Neural cell (in vitro differentiated cells): ENCODE data around the gene ABCA13. TPM values are rescaled to one million over a fixed set of nuclear protein-coding genes. Genes with fewer than 3 reads are reported as not detected.

Experiments used
- H2AFZ ChIP-seq: fragments of 200-600, 300-800 bp; sonication (generic), shearing (Covaris generic); 2 replicates; pipeline ENCODE4 v1.6.0; 2014; ENCODE audit warnings: low read depth, mild to moderate bottlenecking, antibody characterized with exemption, low read length, moderate library complexity
- H3F3A ChIP-seq: fragments of 200-600 bp; shearing (Covaris generic); 2 replicates; pipeline ENCODE4 v1.6.1; 2016; ENCODE audit warnings: mild to moderate bottlenecking, moderate library complexity, mixed read lengths, antibody characterized with exemption, low read length; ENCODE audit not compliant: insufficient read depth, poor library complexity, severe bottlenecking
- H3K27ac ChIP-seq: fragments of 200-600, 300-800 bp; sonication (generic), shearing (Covaris generic); 2 replicates; pipeline ENCODE4 v1.5.1; 2014; ENCODE audit warnings: mild to moderate bottlenecking, low read length, moderate library complexity
- H3K27me3 ChIP-seq: fragments of 300-800, 200-600 bp; sonication (generic), shearing (Covaris generic); 2 replicates; pipeline ENCODE4 v1.6.0; 2014; ENCODE audit warnings: mild to moderate bottlenecking, low read depth, low read length, moderate library complexity; ENCODE audit not compliant: insufficient read depth
- H3K36me3 ChIP-seq: fragments of 300-800, 200-600 bp; sonication (generic), shearing (Covaris generic); 2 replicates; pipeline ENCODE4 v1.5.1; 2014; ENCODE audit warnings: mild to moderate bottlenecking, antibody characterized with exemption, low read length, moderate library complexity; ENCODE audit not compliant: insufficient read depth
- H3K4me2 ChIP-seq: fragments of 300-800, 200-600 bp; sonication (generic), shearing (Covaris generic); 2 replicates; pipeline ENCODE4 v1.6.0; 2014; ENCODE audit warnings: mild to moderate bottlenecking, low read length
- H3K4me3 ChIP-seq: fragments of 300-800, 200-600 bp; sonication (generic), shearing (Covaris generic); 2 replicates; pipeline ENCODE4 v1.5.1; 2014; ENCODE audit warnings: mild to moderate bottlenecking, low read length, moderate library complexity
- H3K79me2 ChIP-seq: fragments of 200-600 bp; shearing (Covaris generic); replicated peaks from 2 replicates; pipeline ENCODE4 v1.6.0; 2014; ENCODE audit warnings: mild to moderate bottlenecking, low read length, moderate library complexity; ENCODE audit not compliant: insufficient read depth
- H3K9ac ChIP-seq: fragments of 300-800, 200-600 bp; sonication (generic), shearing (Covaris generic); 2 replicates; pipeline ENCODE4 v1.6.1; 2016; ENCODE audit warnings: mild to moderate bottlenecking, low read length, mixed read lengths
- H3K9me2 ChIP-seq: fragments of 200-600 bp; shearing (Covaris generic); 2 replicates; pipeline ENCODE4 v1.6.1; 2016; ENCODE audit warnings: mild to moderate bottlenecking, low read length, mixed read lengths; ENCODE audit not compliant: insufficient read depth
- H3K9me3 ChIP-seq: fragments of 200-600, 300-800 bp; sonication (generic), shearing (Covaris generic); 2 replicates; pipeline ENCODE4 v1.6.1; 2016; ENCODE audit warnings: mild to moderate bottlenecking, mixed run types, low read length, moderate library complexity, mixed read lengths
- H4K20me1 ChIP-seq: fragments of 200-600 bp; shearing (Covaris generic); 2 replicates; pipeline ENCODE4 v1.6.1; 2016; ENCODE audit warnings: mild to moderate bottlenecking, mixed run types; ENCODE audit not compliant: insufficient read depth
- CTCF ChIP-seq: fragments of 450-650 bp; IDR thresholded peaks from 2 replicates; pipeline ENCODE4 v1.5.1; 2014; ENCODE audit warnings: antibody characterized with exemption, mild to moderate bottlenecking, moderate library complexity; ENCODE audit not compliant: poor library complexity, severe bottlenecking
- EP300 ChIP-seq: fragments of 450-650 bp; conservative IDR thresholded peaks from 2 replicates; pipeline ENCODE4 v1.6.1; 2014; ENCODE audit warnings: antibody characterized with exemption, mild to moderate bottlenecking, moderate library complexity; ENCODE audit not compliant: poor library complexity, severe bottlenecking
- EZH2 ChIP-seq: fragments of 200-600, 300-800 bp; shearing (Covaris generic), sonication (generic); IDR thresholded peaks from 2 replicates; pipeline ENCODE4 v1.6.1; 2014; ENCODE audit warnings: antibody characterized with exemption, low read length, borderline replicate concordance, mild to moderate bottlenecking; ENCODE audit not compliant: insufficient read depth, poor library complexity, severe bottlenecking
- MXI1 ChIP-seq: fragments of 450-650 bp; conservative IDR thresholded peaks from 2 replicates; pipeline ENCODE4 v1.6.1; 2014; ENCODE audit warnings: antibody characterized with exemption, mild to moderate bottlenecking; ENCODE audit not compliant: poor library complexity, severe bottlenecking
- POLR2AphosphoS5 ChIP-seq: IDR thresholded peaks from 2 replicates; pipeline ENCODE4 v1.6.1; 2012
- RAD21 ChIP-seq: fragments of 450-650 bp; conservative IDR thresholded peaks from 2 replicates; pipeline ENCODE4 v1.6.1; 2014; ENCODE audit warnings: antibody characterized with exemption, mild to moderate bottlenecking, moderate library complexity
- SMC3 ChIP-seq: fragments of 450-650 bp; conservative IDR thresholded peaks from 2 replicates; pipeline ENCODE4 v1.6.1; 2014; ENCODE audit warnings: antibody characterized with exemption, mild to moderate bottlenecking, moderate library complexity; ENCODE audit not compliant: poor library complexity
- TAF1 ChIP-seq: IDR thresholded peaks from 2 replicates; pipeline ENCODE4 v1.6.1; 2012; ENCODE audit warnings: low read depth
- polyA plus RNA-seq: library from polyadenylated mRNA; depleted of rRNA; stranded (reverse); fragments of >200 nt; gene quantifications from 2 replicates; pipeline ENCODE4 v1.2.3, GENCODE V29; 2014
- TF ChIP-seq, protein P1 (sequence below): IDR thresholded peaks from 2 replicates; pipeline ENCODE4 v1.6.1; 2012; ENCODE audit warnings: borderline replicate concordance

ABCA13 gene
- polyA plus RNA-seq, 1 donor from 2014 or later = 0.20 TPM

- H3K27ac ChIP-seq = no peak overlapping the region
These were observed 129.0 kb downstream of the ABCA13 start for GRCh38 chr7:48300301-48300700.

DNA sequence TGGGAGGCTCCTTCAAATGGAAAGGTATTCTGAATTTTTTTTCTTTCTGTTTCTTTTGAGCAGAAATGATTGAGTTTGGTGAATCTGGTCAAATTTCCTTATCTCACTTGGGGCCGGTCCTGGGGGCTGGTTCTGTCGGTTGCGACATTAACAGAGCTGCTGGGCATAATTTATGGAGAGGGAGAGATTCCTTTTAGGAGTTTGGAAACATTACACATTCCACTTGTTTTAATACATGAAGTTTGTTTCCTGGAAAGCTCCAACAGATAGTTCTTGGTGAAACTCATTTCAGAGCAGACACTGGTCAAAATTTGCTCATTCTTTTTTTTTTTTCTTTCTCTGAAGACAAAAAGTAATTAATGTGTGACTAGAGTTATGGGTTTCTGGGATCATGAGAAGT, 129.9 kb downstream of the ABCA13 start:
- Histone ChIP-seq H3K27me3 (no peaks in the 10 kb centered on the region), H3K4me2 (no peak overlapping the region), H3K9me3 (no peaks in the 10 kb centered on the region), H3K9me2 (no peaks in the 10 kb centered on the region), H3K36me3 (no peaks in the 10 kb centered on the region), H3K27ac (no peak overlapping the region), H4K20me1 (no peaks in the 10 kb centered on the region), H3F3A (no peaks in the 10 kb centered on the region), H3K9ac (no peak overlapping the region), H3K79me2 (no peaks in the 10 kb centered on the region), H3K4me3 (no peak overlapping the region), H2AFZ (no peak overlapping the region)
- TF ChIP-seq EP300 (no peak), RAD21 (no peak), POLR2AphosphoS5 (no peak), CTCF (no peak), EZH2 (no peak), SMC3 (no peak), TAF1 (no peak)
- TF ChIP-seq, protein P1, sequence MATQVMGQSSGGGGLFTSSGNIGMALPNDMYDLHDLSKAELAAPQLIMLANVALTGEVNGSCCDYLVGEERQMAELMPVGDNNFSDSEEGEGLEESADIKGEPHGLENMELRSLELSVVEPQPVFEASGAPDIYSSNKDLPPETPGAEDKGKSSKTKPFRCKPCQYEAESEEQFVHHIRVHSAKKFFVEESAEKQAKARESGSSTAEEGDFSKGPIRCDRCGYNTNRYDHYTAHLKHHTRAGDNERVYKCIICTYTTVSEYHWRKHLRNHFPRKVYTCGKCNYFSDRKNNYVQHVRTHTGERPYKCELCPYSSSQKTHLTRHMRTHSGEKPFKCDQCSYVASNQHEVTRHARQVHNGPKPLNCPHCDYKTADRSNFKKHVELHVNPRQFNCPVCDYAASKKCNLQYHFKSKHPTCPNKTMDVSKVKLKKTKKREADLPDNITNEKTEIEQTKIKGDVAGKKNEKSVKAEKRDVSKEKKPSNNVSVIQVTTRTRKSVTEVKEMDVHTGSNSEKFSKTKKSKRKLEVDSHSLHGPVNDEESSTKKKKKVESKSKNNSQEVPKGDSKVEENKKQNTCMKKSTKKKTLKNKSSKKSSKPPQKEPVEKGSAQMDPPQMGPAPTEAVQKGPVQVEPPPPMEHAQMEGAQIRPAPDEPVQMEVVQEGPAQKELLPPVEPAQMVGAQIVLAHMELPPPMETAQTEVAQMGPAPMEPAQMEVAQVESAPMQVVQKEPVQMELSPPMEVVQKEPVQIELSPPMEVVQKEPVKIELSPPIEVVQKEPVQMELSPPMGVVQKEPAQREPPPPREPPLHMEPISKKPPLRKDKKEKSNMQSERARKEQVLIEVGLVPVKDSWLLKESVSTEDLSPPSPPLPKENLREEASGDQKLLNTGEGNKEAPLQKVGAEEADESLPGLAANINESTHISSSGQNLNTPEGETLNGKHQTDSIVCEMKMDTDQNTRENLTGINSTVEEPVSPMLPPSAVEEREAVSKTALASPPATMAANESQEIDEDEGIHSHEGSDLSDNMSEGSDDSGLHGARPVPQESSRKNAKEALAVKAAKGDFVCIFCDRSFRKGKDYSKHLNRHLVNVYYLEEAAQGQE = no peak

More at GRCh38 chr7:48300301-48300700, 129.0 kb downstream of the ABCA13 start:
- Histone ChIP-seq H3K9ac (no peak overlapping the region), H3F3A (no peaks in the 10 kb centered on the region), H4K20me1 (no peaks in the 10 kb centered on the region), H3K27me3 (no peaks in the 10 kb centered on the region), H3K36me3 (no peaks in the 10 kb centered on the region), H3K79me2 (no peaks in the 10 kb centered on the region), H3K9me3 (no peaks in the 10 kb centered on the region), H2AFZ (no peak overlapping the region), H3K9me2 (no peaks in the 10 kb centered on the region), H3K4me2 (no peak overlapping the region), H3K4me3 (no peak overlapping the region)
- no peak for TF ChIP-seq EZH2
- TF ChIP-seq TAF1 = no peak
- TF ChIP-seq MXI1 = no peak
- no peak for TF ChIP-seq CTCF
- no peak for TF ChIP-seq POLR2AphosphoS5
- no peak for TF ChIP-seq EP300
- no peak for TF ChIP-seq SMC3
- no peak for TF ChIP-seq RAD21
- TF ChIP-seq, protein P1 = no peak
